Activated T-helper 1 cell treated with anti-CD3 and anti-CD28 coated beads, Interleukin-2, amount 50 U/mL, for 16 hours (primary cell): Measurements from ENCODE around the gene ZDHHC11.
"Not testable (repeated sequence)": the region's sequence is repeated elsewhere in the genome, so short reads cannot be mapped to it uniquely, and the experiment has no call there.

Experiments
- DNase-seq, 2 donors: peaks; one replicate each; pipeline ENCODE4 v3.0.0-alpha.2; 2020; ENCODE audit warnings: low read depth in 1 of 2, low spot score in 1 of 2

The ZDHHC11 gene

GRCh38 chr5:880816-881550, 30.2 kb upstream of the ZDHHC11 start:
- no peak for DNase-seq

GRCh38 chr5:878677-879076, 27.9 kb upstream of the ZDHHC11 start:
- DNase-seq = not testable (repeated sequence)

GRCh38 chr5:878125-878524, 27.3 kb upstream of the ZDHHC11 start:
- DNase-seq = no peak

DNA sequence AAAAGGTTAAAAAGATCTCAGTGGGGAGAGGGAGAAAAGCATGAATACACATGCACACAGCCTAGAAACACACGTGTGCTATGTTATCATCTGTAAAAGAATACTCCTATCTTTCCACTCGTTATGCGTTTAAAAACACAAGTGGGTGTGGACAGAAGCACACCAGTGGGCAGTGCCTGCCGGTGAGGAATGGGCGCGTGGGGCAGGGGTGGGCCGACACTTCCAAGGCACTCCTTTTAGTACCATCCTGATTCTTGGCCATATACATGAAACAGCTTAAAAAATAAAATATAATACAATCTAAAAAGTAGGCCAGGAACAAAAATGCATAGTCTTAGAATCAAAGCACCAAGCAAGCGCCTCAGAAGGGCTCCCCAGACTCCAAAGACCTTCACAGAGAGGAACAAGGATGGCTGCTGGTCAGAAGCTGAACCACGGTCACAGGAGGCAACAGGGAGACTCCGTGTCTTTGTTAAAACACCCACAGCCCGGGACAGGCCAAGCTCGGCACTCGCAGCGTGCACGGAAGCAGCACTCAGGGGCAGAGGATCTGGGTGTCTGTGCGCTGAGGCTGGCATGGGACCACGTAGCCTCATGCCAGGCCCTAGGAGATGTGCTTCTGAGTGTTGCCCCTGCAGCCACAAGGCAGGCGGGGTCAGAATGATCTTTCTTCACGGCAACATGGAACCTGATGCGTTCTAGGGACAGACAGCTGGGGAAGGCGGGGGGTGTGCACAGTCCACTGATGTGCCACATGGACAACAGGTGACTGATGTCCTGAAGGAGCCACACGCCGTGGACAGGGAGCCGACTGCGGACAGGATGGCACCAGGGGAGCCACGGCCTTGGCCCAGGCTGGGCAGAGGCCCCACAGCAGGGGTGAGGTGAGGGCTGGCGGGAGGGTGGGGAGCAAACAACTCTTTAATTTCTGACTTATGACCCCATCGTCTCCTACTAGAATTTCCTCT, 25.9 kb upstream of the ZDHHC11 start:
- no peak for DNase-seq

- DNase-seq = no peak
Measured at GRCh38 chr5:875931-876330, 25.1 kb upstream of the ZDHHC11 start.

GRCh38 chr5:873328-873727, 22.5 kb upstream of the ZDHHC11 start:
- no peak for DNase-seq

DNA sequence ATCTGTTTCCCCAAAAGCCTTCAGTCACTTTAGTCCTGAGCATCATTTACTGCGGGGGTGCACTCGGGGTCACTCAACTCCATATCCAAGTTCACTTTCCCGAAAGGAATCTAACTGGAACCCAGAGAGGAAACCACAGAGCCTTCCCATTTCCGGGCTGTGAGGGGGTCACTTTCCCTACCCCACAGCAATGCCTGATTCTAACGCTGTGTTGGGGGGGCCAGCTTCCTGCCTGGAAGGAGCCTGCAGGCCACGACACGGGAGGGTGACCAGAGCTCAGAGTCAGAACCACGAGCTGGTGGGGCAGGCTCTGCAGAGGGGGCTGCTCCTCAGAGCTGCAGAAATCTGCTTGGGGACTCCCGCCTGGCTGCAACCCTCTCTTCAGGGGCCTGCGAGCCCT, 21.5 kb upstream of the ZDHHC11 start:
- no peak for DNase-seq

DNA sequence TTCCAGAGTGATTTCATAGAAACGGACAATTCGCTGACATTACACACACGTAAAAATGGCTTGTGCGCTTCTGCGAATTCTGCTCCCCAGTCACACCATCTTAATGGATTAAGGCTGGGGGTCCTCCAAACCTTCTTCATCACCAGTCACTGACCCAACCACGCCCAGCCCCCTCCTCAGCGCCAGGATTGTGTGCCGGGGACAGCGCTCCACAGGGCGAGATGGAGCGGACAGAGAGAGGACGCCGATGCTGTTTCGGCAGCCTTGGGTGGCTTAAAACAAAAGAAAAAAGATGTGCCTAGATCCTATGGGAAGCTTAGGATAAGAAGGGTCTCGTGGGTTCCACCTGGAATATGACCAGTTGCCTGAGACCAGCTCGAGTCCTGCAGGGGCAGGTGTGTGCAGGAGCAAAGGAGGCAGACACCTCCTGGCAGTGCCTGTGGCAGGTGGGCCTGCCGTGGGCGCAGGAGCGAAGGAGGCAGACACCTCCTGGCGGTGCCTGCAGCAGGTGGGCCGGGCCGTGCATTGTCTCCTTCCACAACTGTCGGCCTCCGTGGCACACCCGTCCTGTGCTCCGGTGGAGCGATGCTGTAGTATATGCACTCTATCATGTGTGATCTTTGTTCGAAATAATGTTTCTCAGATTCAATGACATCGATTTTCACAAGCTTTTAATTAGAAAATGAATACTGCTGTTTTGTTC, 21.0 kb upstream of the ZDHHC11 start:
- no peak for DNase-seq

GRCh38 chr5:870956-871355, 20.2 kb upstream of the ZDHHC11 start:
- DNase-seq = no peak

GRCh38 chr5:868428-869135, 17.8 kb upstream of the ZDHHC11 start:
- DNase-seq = no peak

DNA sequence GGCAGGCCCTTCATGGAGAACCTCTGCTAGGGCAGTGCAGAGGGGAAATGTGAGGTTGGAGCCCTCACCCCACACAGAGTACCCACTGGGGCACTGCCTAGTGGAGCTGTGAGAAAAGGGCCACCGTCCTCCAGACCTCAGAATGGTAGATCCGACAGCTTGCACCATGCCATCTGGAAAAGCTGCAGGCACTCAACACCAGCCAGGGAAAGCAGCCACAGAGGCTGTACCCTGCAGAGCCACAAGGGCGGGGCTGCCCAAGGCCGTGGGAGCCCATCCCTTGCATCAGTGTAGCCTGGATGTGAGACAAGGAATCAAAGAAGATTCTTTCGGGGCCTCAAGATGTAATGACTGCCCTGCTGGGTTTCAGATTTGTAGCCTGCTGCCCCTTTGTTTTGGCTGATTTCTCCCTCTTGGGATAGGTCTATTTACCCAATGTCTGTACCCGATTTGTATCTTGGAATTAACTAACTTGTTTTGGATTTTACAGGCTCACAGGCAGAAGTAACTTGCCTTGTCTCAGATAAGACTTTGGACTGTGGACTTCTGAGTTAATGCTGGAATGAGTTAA, 16.6 kb upstream of the ZDHHC11 start:
- DNase-seq = no peak

DNA sequence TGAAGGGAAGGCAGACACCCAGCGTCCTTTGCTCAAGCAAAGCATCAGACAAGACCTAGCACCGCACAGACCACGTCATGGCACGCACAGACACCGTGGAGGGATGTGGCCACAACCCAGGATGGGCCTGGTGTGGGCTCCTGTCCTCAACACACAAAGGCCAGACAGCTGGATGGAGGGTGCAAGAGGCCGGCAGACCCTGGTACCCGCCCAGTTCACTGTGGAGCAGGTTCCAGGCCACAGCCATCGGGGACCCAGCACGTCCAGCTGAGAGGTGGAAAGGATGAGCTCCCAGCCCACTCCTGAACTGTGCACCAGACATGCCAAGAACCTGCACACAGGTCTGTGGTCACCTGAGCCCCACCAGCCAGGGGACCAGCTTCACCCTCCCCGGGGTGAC, 15.0 kb upstream of the ZDHHC11 start:
- no peak for DNase-seq

DNA sequence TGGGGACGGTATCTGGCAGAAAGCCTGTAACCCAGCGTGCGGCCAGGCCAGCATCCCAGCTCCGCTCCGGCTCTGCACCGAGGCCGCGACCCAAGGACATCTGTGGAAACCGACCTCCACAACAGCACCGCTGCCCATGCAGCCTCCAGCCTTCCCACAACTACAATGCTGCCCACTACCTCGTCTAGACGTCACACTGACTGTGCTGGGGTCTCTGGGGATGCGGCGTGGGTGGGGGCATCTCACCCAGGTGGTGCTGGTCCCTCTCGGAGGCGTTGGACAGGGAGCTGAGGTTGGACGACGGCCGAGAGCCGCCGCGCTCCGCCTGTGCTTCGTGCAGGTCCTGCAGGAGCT, 14.4 kb upstream of the ZDHHC11 start:
- no peak for DNase-seq

DNA sequence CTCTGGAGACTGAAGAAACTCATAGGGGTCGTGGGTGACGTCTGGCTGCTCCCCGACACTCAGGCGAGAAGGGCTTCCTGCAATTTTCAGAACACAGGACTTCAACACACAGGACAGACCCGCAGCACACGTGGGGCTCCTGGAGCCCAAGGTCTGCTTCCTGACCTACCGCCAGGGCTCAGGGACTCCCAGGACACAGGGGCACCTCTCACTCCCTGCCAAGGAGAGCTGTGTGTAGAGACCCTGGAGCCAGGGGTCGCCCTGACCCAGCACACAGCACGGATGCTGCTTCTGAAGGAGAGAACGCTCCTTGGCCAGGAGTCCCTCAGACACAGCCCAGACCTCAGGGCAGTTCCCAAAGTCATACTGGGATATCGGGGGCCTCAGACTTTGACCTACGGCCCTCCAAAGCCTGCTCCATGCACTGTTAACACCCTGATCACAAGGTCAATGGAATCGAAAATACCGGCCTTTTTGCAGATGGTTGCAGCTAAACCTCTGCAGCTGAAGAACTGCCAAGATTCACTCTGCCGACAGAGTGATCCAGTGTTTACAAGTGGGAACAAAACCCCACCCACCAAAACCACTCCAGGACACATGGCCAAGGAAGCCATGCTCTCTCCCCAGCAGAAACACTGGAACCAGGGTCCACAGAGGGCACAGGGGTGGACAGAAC, 13.8 kb upstream of the ZDHHC11 start:
- no peak for DNase-seq

DNA sequence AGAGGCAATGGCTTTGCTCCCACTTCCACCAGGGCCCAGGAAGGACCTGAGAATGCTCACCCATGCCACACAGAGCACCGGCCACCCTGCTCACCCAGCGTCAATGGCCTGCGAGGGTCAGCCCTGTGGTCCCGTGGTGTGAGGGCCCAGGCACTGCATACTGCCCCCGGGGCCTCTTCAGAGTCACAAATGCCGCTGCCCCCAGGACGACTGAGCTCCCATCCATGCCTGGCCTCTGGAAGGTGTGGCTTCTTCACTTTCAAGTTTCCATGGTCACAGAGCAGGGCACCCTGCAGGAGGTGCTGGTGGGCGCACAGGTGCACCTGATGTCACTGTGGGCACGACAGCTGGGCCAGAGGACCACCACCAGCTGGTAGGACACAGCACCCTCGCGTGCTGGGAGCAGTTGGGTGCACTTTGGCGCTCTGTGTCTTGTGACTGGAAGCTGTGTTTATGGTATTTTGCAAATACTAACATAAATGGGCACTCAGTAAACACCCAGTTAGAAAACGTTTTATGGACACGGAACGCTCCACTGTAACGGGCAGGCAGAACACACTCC, 12.5 kb upstream of the ZDHHC11 start:
- no peak for DNase-seq

DNA sequence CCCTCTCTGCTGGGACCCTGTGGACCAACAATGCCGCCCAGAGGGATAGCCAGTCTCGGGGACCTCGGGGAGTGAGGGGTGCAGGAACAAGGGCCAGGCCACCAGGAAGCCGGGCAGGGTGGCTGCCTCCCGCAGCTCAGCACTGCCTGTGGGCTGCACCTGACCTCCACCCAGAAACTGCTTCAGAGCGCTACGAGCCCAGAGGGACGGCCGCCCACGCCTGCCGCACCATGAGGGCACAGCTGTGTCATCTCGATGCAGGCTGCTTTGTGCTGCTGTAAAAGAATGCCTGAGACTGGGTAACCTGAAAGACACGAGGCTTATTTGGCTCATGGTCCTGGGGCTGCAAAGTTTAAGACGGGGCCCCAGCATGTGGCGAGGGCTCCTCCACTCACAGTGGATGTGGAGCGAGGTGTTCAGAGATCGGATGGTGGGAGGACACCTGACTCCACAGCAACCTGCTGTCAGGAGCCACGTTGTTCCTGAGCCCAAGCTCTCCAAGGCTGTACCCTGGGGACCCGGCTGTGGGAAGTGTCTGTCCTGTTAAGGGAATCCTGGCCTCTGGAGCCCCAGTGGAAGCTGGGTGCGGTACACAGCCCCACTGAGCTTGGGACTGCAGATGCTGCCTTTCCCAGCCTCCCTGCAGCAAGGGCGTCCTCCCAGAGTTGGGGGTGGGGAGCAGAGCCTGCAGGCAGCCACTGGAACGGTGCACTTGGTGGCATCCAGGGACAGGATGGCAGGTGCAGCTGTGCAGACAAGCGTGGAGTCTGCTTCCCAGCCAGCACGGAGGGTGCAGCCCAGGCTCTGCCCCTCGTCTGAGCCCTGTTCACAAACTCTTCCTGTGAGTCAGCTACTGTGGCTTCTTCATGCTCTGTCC, 11.8 kb upstream of the ZDHHC11 start:
- DNase-seq = no peak

- no peak for DNase-seq
Measured at GRCh38 chr5:861442-862366, 10.9 kb upstream of the ZDHHC11 start.
